ENCODE results near the gene BANF1.
A peak's percentile ranks its signal among the peaks of the same experiment; 100 is the strongest.

Gene BANF1

GRCh38 chr11:66051766-66052663 lies 49.7 kb downstream of the BANF1 start, which contains the start of gene SF3B2:
SF3B2 (plus strand) TSS chr11:66052364; CDS start chr11:66052385, 21 bp downstream.
- no peak for TF ChIP-seq CEBPB (IDR thresholded peaks at IDR 0.05)
- no peak for TF ChIP-seq RAD21 (IDR thresholded peaks at IDR 0.05; ENCODE audit: low read depth)
- peak; percentile 37 for TF ChIP-seq TCF12 (IDR thresholded peaks at IDR 0.05; ENCODE audit: low read depth)
- TF ChIP-seq TEAD4 (IDR thresholded peaks at IDR 0.05): no peak; the same call in 1 of the 2 replicates
- peak; percentile 66 for TF ChIP-seq CREB1 (IDR thresholded peaks at IDR 0.05; ENCODE audit: low read depth)
- TF ChIP-seq REST (IDR thresholded peaks at IDR 0.05; ENCODE audit: low read depth): no peak
- 0 out of 2 replicates have a peak, but pooled peaks have one; percentile 11 for TF ChIP-seq EGR1 (IDR thresholded peaks at IDR 0.05)
- TF ChIP-seq ZBTB7A (IDR thresholded peaks at IDR 0.05; ENCODE audit: low read depth): no peak
- TF ChIP-seq MAX (IDR thresholded peaks at IDR 0.05): peak; percentile 39
- no peak for TF ChIP-seq FOXM1 (IDR thresholded peaks at IDR 0.05; ENCODE audit: borderline replicate concordance, low read depth)
- TF ChIP-seq YY1 (IDR thresholded peaks at IDR 0.05; ENCODE audit: low read depth): peak; percentile 93
- peak; percentile 88 for TF ChIP-seq TAF1 (IDR thresholded peaks at IDR 0.05; ENCODE audit: low read depth)
- peak; percentile 26; the same call in 1 of the 2 replicates for TF ChIP-seq EP300 (IDR thresholded peaks at IDR 0.05; ENCODE audit: borderline replicate concordance)
- TF ChIP-seq USF1 (IDR thresholded peaks at IDR 0.05): no peak; the same call in none of the 2 replicates
- TF ChIP-seq NFIC (IDR thresholded peaks at IDR 0.05): no peak; the same call in 1 of the 2 replicates

GRCh38 chr11:66052664-66052982 lies 50.3 kb downstream of the BANF1 start:
- TF ChIP-seq ZBTB7A (IDR thresholded peaks at IDR 0.05; ENCODE audit: low read depth) (no peak), REST (IDR thresholded peaks at IDR 0.05; ENCODE audit: low read depth) (no peak), CEBPB (IDR thresholded peaks at IDR 0.05) (no peak), TEAD4 (IDR thresholded peaks at IDR 0.05) (no peak), TCF12 (IDR thresholded peaks at IDR 0.05; ENCODE audit: low read depth) (no peak), EGR1 (IDR thresholded peaks at IDR 0.05) (no peak)
